NCI-H128 (cell line): ENCODE results near the gene SLC25A48.
"Not testable (repeated sequence)": the region's sequence is repeated elsewhere in the genome, so short reads cannot be mapped to it uniquely, and the experiment has no call there.

Experiments
- DNase-seq: peaks from one replicate; lab custom pipeline; 2025; ENCODE audit not compliant: unreplicated experiment; lab: John Stamatoyannopoulos, UW

The SLC25A48 gene

GRCh38 chr5:135851915-135852845 is 17.7 kb downstream of the SLC25A48 start:
- no peak for DNase-seq

GRCh38 chr5:135857630-135858311 is 23.3 kb downstream of the SLC25A48 start:
- DNase-seq, result no peak

GRCh38 chr5:135859186-135859585 is 24.7 kb downstream of the SLC25A48 start:
- DNase-seq, result not testable (repeated sequence)

GRCh38 chr5:135859641-135860040 is 25.2 kb downstream of the SLC25A48 start:
- DNase-seq, result no peak

- DNase-seq, result no peak
These were observed 27.2 kb downstream of the SLC25A48 start for GRCh38 chr5:135861641-135862040.

- DNase-seq, result no peak
These were observed 27.6 kb downstream of the SLC25A48 start for GRCh38 chr5:135862086-135862485.

GRCh38 chr5:135862744-135863143 is 28.3 kb downstream of the SLC25A48 start:
- DNase-seq, result no peak

- no peak for DNase-seq
These were observed 30.3 kb downstream of the SLC25A48 start for GRCh38 chr5:135864503-135865435.

- no peak for DNase-seq
These were observed 31.6 kb downstream of the SLC25A48 start for GRCh38 chr5:135866016-135866415.

GRCh38 chr5:135867599-135867998 is 33.1 kb downstream of the SLC25A48 start:
- DNase-seq, result no peak

- DNase-seq, result no peak
These were observed 34.2 kb downstream of the SLC25A48 start for GRCh38 chr5:135868681-135869080.

- DNase-seq, result no peak
These were observed 34.8 kb downstream of the SLC25A48 start for GRCh38 chr5:135869276-135869675.

GRCh38 chr5:135869935-135870334 is 35.5 kb downstream of the SLC25A48 start:
- no peak for DNase-seq

GRCh38 chr5:135871268-135871915 is 36.9 kb downstream of the SLC25A48 start:
- DNase-seq, result no peak

GRCh38 chr5:135873831-135874230 is 39.4 kb downstream of the SLC25A48 start:
- DNase-seq, result no peak

GRCh38 chr5:135874461-135874860 is 40.0 kb downstream of the SLC25A48 start:
- DNase-seq, result no peak

GRCh38 chr5:135875567-135875966 is 41.1 kb downstream of the SLC25A48 start:
- no peak for DNase-seq

GRCh38 chr5:135876146-135876545 is 41.7 kb downstream of the SLC25A48 start:
- DNase-seq, result no peak

GRCh38 chr5:135877570-135878155 is 43.2 kb downstream of the SLC25A48 start:
- DNase-seq, result no peak

GRCh38 chr5:135878156-135878620 is 43.7 kb downstream of the SLC25A48 start:
- DNase-seq, result no peak
